Neural cell (in vitro differentiated cells): ENCODE data around the gene B4GALT5. TPM values are rescaled to one million over a fixed set of nuclear protein-coding genes. Genes with fewer than 3 reads are reported as not detected.

Experiments
- H2AFZ ChIP-seq: fragments of 200-600, 300-800 bp; sonication (generic), shearing (Covaris generic); 2 replicates; pipeline ENCODE4 v1.6.0; 2014; ENCODE audit warnings: low read depth, mild to moderate bottlenecking, antibody characterized with exemption, low read length, moderate library complexity
- H3F3A ChIP-seq: fragments of 200-600 bp; shearing (Covaris generic); 2 replicates; pipeline ENCODE4 v1.6.1; 2016; ENCODE audit warnings: mild to moderate bottlenecking, moderate library complexity, mixed read lengths, antibody characterized with exemption, low read length; ENCODE audit not compliant: insufficient read depth, poor library complexity, severe bottlenecking
- H3K27ac ChIP-seq: fragments of 200-600, 300-800 bp; sonication (generic), shearing (Covaris generic); 2 replicates; pipeline ENCODE4 v1.5.1; 2014; ENCODE audit warnings: mild to moderate bottlenecking, low read length, moderate library complexity
- H3K27me3 ChIP-seq: fragments of 300-800, 200-600 bp; sonication (generic), shearing (Covaris generic); 2 replicates; pipeline ENCODE4 v1.6.0; 2014; ENCODE audit warnings: mild to moderate bottlenecking, low read depth, low read length, moderate library complexity; ENCODE audit not compliant: insufficient read depth
- H3K36me3 ChIP-seq: fragments of 300-800, 200-600 bp; sonication (generic), shearing (Covaris generic); 2 replicates; pipeline ENCODE4 v1.5.1; 2014; ENCODE audit warnings: mild to moderate bottlenecking, antibody characterized with exemption, low read length, moderate library complexity; ENCODE audit not compliant: insufficient read depth
- H3K4me2 ChIP-seq: fragments of 300-800, 200-600 bp; sonication (generic), shearing (Covaris generic); 2 replicates; pipeline ENCODE4 v1.6.0; 2014; ENCODE audit warnings: mild to moderate bottlenecking, low read length
- H3K4me3 ChIP-seq: fragments of 300-800, 200-600 bp; sonication (generic), shearing (Covaris generic); 2 replicates; pipeline ENCODE4 v1.5.1; 2014; ENCODE audit warnings: mild to moderate bottlenecking, low read length, moderate library complexity
- H3K79me2 ChIP-seq: fragments of 200-600 bp; shearing (Covaris generic); replicated peaks from 2 replicates; pipeline ENCODE4 v1.6.0; 2014; ENCODE audit warnings: mild to moderate bottlenecking, low read length, moderate library complexity; ENCODE audit not compliant: insufficient read depth
- H3K9ac ChIP-seq: fragments of 300-800, 200-600 bp; sonication (generic), shearing (Covaris generic); 2 replicates; pipeline ENCODE4 v1.6.1; 2016; ENCODE audit warnings: mild to moderate bottlenecking, low read length, mixed read lengths
- H3K9me2 ChIP-seq: fragments of 200-600 bp; shearing (Covaris generic); 2 replicates; pipeline ENCODE4 v1.6.1; 2016; ENCODE audit warnings: mild to moderate bottlenecking, low read length, mixed read lengths; ENCODE audit not compliant: insufficient read depth
- H3K9me3 ChIP-seq: fragments of 200-600, 300-800 bp; sonication (generic), shearing (Covaris generic); 2 replicates; pipeline ENCODE4 v1.6.1; 2016; ENCODE audit warnings: mild to moderate bottlenecking, mixed run types, low read length, moderate library complexity, mixed read lengths
- H4K20me1 ChIP-seq: fragments of 200-600 bp; shearing (Covaris generic); 2 replicates; pipeline ENCODE4 v1.6.1; 2016; ENCODE audit warnings: mild to moderate bottlenecking, mixed run types; ENCODE audit not compliant: insufficient read depth
- CTCF ChIP-seq: fragments of 450-650 bp; IDR thresholded peaks from 2 replicates; pipeline ENCODE4 v1.5.1; 2014; ENCODE audit warnings: antibody characterized with exemption, mild to moderate bottlenecking, moderate library complexity; ENCODE audit not compliant: poor library complexity, severe bottlenecking
- EP300 ChIP-seq: fragments of 450-650 bp; conservative IDR thresholded peaks from 2 replicates; pipeline ENCODE4 v1.6.1; 2014; ENCODE audit warnings: antibody characterized with exemption, mild to moderate bottlenecking, moderate library complexity; ENCODE audit not compliant: poor library complexity, severe bottlenecking
- EZH2 ChIP-seq: fragments of 200-600, 300-800 bp; shearing (Covaris generic), sonication (generic); IDR thresholded peaks from 2 replicates; pipeline ENCODE4 v1.6.1; 2014; ENCODE audit warnings: antibody characterized with exemption, low read length, borderline replicate concordance, mild to moderate bottlenecking; ENCODE audit not compliant: insufficient read depth, poor library complexity, severe bottlenecking
- MXI1 ChIP-seq: fragments of 450-650 bp; conservative IDR thresholded peaks from 2 replicates; pipeline ENCODE4 v1.6.1; 2014; ENCODE audit warnings: antibody characterized with exemption, mild to moderate bottlenecking; ENCODE audit not compliant: poor library complexity, severe bottlenecking
- POLR2AphosphoS5 ChIP-seq: IDR thresholded peaks from 2 replicates; pipeline ENCODE4 v1.6.1; 2012
- RAD21 ChIP-seq: fragments of 450-650 bp; conservative IDR thresholded peaks from 2 replicates; pipeline ENCODE4 v1.6.1; 2014; ENCODE audit warnings: antibody characterized with exemption, mild to moderate bottlenecking, moderate library complexity
- REST ChIP-seq: IDR thresholded peaks from 2 replicates; pipeline ENCODE4 v1.6.1; 2012; ENCODE audit warnings: borderline replicate concordance
- SMC3 ChIP-seq: fragments of 450-650 bp; conservative IDR thresholded peaks from 2 replicates; pipeline ENCODE4 v1.6.1; 2014; ENCODE audit warnings: antibody characterized with exemption, mild to moderate bottlenecking, moderate library complexity; ENCODE audit not compliant: poor library complexity
- TAF1 ChIP-seq: IDR thresholded peaks from 2 replicates; pipeline ENCODE4 v1.6.1; 2012; ENCODE audit warnings: low read depth
- polyA plus RNA-seq: library from polyadenylated mRNA; depleted of rRNA; stranded (reverse); fragments of >200 nt; gene quantifications from 2 replicates; pipeline ENCODE4 v1.2.3, GENCODE V29; 2014

The B4GALT5 gene
- polyA plus RNA-seq, 1 donor from 2014 or later: 34.7 TPM

GRCh38 chr20:49635166-49635565 is 78.5 kb downstream of the B4GALT5 start:
- Histone ChIP-seq H3K9me2 (no peaks in the 10 kb centered on the region), H3K9me3 (no peaks in the 10 kb centered on the region), H3K4me3 (no peak overlapping the region), H3K36me3 (no peaks in the 10 kb centered on the region), H3F3A (no peaks in the 10 kb centered on the region), H3K27ac (no peak overlapping the region), H4K20me1 (no peaks in the 10 kb centered on the region), H3K9ac (no peak overlapping the region), H3K79me2 (no peaks in the 10 kb centered on the region), H3K4me2 (no peak overlapping the region), H3K27me3 (no peaks in the 10 kb centered on the region), H2AFZ (no peak overlapping the region)
- TF ChIP-seq POLR2AphosphoS5: no peak
- no peak for TF ChIP-seq CTCF
- no peak for TF ChIP-seq TAF1
- no peak for TF ChIP-seq RAD21
- no peak for TF ChIP-seq MXI1
- TF ChIP-seq EZH2: no peak
- TF ChIP-seq REST: no peak
- TF ChIP-seq SMC3: no peak
- TF ChIP-seq EP300: no peak

- Histone ChIP-seq H3K27ac (peak overlapping the region; percentile 47), H4K20me1 (no peaks in the 10 kb centered on the region), H3K4me2 (no peak overlapping the region)
Measured at GRCh38 chr20:49634116-49634515, 79.6 kb downstream of the B4GALT5 start.

More at GRCh38 chr20:49634116-49634515, 79.6 kb downstream of the B4GALT5 start:
- no peak for TF ChIP-seq EZH2
- TF ChIP-seq TAF1: no peak
- TF ChIP-seq MXI1: no peak
- TF ChIP-seq SMC3: no peak
- TF ChIP-seq CTCF: no peak
- TF ChIP-seq RAD21: no peak
- no peak for TF ChIP-seq POLR2AphosphoS5
- no peak for TF ChIP-seq EP300
- TF ChIP-seq REST: no peak
- Histone ChIP-seq H3F3A (no peaks in the 10 kb centered on the region), H3K27me3 (no peaks in the 10 kb centered on the region), H3K9me2 (no peaks in the 10 kb centered on the region), H3K9ac (peak overlapping the region; percentile 32), H3K79me2 (no peaks in the 10 kb centered on the region), H3K4me3 (no peak overlapping the region), H3K9me3 (no peaks in the 10 kb centered on the region), H2AFZ (no peak overlapping the region), H3K36me3 (no peaks in the 10 kb centered on the region)
